Muscle layer of colon (tissue), 2 donors: ENCODE measurements around the gene GCM1.

Source experiments
- H3K27ac ChIP-seq: one replicate; pipeline ENCODE4 v1.7.0; 2013; ENCODE audit warnings: low read depth, mild to moderate bottlenecking, low read length, moderate library complexity
- H3K27me3 ChIP-seq, 2 donors: one replicate each; pipeline ENCODE4 v1.7.0; 2013; ENCODE audit warnings: low read length in 2 of 2, mild to moderate bottlenecking in 2 of 2; ENCODE audit not compliant: insufficient read depth in 2 of 2, control insufficient read depth in 1 of 2
- H3K36me3 ChIP-seq: one replicate; pipeline ENCODE4 v1.7.0; 2013; ENCODE audit warnings: mild to moderate bottlenecking, low read length; ENCODE audit not compliant: insufficient read depth
- H3K4me1 ChIP-seq: one replicate; pipeline ENCODE4 v1.7.0; 2013; ENCODE audit warnings: mild to moderate bottlenecking, low read length; ENCODE audit not compliant: insufficient read depth
- H3K4me3 ChIP-seq, 2 donors: one replicate each; pipeline ENCODE4 v1.7.0; 2013; ENCODE audit warnings: low read length in 2 of 2, low read depth in 1 of 2, mild to moderate bottlenecking in 1 of 2, moderate library complexity in 1 of 2
- H3K9ac ChIP-seq: one replicate; pipeline ENCODE4 v1.7.0; 2013; ENCODE audit warnings: low read length
- H3K9me3 ChIP-seq: one replicate; pipeline ENCODE4 v1.7.0; 2013; ENCODE audit warnings: mild to moderate bottlenecking, low read length
- donor health status: abdominal sarcoma.
- donor health status: Adenocarcinoma of cecum.

Gene GCM1, protein sequence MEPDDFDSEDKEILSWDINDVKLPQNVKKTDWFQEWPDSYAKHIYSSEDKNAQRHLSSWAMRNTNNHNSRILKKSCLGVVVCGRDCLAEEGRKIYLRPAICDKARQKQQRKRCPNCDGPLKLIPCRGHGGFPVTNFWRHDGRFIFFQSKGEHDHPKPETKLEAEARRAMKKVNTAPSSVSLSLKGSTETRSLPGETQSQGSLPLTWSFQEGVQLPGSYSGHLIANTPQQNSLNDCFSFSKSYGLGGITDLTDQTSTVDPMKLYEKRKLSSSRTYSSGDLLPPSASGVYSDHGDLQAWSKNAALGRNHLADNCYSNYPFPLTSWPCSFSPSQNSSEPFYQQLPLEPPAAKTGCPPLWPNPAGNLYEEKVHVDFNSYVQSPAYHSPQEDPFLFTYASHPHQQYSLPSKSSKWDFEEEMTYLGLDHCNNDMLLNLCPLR

DNA sequence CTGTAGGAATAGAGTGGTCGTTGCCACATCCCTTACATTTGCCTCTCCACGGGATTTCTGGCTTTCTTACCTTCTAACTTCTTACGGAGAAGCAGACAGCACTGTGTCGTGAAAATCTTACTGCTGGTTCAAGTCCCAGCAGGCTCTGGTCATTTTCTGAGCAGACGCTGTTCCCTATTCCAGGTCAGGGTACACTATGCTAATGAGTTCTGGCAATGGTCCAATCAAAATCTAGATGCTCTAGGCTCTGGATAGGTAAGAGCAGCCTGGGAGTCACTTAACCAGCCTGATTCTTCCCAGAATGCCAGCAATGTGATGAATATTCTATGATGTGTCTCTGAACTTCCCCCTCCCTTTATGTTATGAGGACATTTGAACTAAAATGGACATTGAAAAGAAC, at the start of gene GCM1:
Gene GCM1 (minus strand): TSS at position 158 of the 400 bp plus-strand sequence. CDS start 3,209 bp downstream, outside the sequence.
- no peaks in the 10 kb centered on the region for H3K27me3 ChIP-seq
- no peaks in the 10 kb centered on the region for H3K9me3 ChIP-seq
- no peak within 1 kb of the TSS for H3K27ac ChIP-seq
- H3K4me3 ChIP-seq = no peak within 1 kb of the TSS
- no peaks in the 10 kb centered on the region for H3K36me3 ChIP-seq
- no peak within 1 kb of the TSS for H3K9ac ChIP-seq
- H3K4me1 ChIP-seq = peaks cover 17% of the 10 kb centered on the region

DNA sequence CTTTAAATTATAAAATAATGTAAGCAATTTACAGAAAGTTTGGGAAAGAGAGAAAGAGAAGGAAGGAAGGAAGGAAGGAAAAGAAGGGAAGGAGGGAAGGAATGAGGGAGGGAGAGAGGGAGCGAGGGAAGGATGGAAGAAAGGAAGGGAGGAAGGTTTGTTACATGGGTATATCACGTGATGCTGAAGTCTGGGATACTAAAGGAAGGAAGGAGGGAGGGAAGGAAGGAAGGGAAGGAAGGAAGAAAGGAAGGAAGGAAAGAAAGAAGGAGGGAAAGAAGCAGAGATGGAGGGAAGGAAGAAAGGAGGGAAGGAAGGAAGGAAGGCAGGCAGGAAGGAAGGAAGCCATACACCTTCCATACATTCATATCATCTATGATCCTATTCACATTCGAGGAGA, 48.9 kb upstream of the GCM1 start:
- Histone ChIP-seq H3K4me1 (no peaks in the 10 kb centered on the region), H3K4me3 (no peak overlapping the region), H3K27ac (no peak overlapping the region), H3K9me3 (no peaks in the 10 kb centered on the region), H3K9ac (no peak overlapping the region), H3K36me3 (no peaks in the 10 kb centered on the region), H3K27me3 (no peaks in the 10 kb centered on the region)

DNA sequence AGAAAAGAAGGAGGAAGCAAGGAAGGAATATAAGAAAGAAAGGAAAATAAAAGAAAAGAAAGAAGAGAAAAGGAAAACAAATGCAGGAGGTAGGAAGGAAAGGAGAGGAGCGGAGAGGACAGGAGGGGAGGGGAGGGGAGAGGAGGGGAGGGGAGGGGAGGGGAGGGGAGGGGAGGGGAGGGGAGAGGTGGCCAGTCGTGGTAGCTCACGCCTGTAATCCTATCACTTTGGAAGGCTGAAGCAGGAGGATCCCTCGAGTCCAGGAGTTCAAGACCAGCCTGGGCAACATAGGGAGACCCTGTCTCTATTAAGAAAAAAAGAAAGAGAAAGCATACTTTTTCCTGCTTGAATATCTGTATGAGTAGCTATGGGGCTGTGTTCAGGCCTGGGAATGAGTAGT, 46.4 kb upstream of the GCM1 start:
- H3K4me1 ChIP-seq = no peaks in the 10 kb centered on the region
- H3K36me3 ChIP-seq = no peaks in the 10 kb centered on the region
- no peak overlapping the region for H3K27ac ChIP-seq
- no peak overlapping the region for H3K4me3 ChIP-seq
- H3K9ac ChIP-seq = no peak overlapping the region
- no peaks in the 10 kb centered on the region for H3K27me3 ChIP-seq
- no peaks in the 10 kb centered on the region for H3K9me3 ChIP-seq

DNA sequence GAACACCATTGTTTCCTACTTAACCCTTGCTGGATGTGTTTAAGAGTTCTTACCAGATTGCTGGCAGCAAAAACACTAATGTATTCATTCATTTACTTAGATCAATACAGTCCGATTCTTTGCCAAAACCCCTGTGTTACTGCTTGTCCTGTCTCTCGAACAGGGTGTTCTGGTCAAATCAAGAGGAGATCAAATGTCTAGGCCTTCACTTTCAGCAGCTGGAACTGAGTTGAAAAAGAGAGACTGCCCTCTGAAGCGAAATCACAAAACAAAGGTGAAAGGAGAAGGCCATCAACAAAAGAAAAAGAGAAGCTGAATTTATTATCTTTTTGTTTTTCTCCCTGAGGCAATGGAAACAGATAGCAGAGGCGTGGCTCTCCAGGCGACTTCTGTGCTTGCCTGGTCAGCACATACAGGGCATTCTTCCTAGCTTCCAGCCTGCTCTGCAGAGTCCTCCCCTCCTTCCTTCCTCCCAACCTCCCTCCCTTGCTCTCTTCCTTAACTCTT, 44.1 kb upstream of the GCM1 start:
- no peaks in the 10 kb centered on the region for H3K36me3 ChIP-seq
- no peak overlapping the region for H3K4me3 ChIP-seq
- no peaks in the 10 kb centered on the region for H3K27me3 ChIP-seq
- no peak overlapping the region for H3K9ac ChIP-seq
- H3K9me3 ChIP-seq = no peaks in the 10 kb centered on the region
- H3K4me1 ChIP-seq = no peaks in the 10 kb centered on the region
- no peak overlapping the region for H3K27ac ChIP-seq

DNA sequence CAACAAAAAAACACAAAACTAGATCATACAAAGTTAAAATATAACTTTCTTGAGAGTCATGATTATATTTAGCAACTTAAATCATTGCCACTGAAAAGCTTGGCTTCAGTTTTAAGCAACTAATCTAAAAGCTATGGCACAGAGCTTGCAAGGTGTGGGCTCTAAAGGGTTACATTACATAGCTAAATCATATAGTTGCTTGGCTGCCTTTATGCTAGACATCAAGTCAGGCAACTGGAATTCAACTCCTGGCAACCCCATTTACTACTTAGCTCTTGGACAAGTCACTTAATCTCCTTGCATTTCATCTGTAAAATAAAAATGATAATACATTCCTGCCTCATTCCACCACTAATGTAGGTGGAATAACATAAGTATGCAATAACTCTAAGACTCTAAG, 40.9 kb upstream of the GCM1 start:
- Histone ChIP-seq H3K27ac (no peak overlapping the region), H3K9ac (no peak overlapping the region), H3K36me3 (no peaks in the 10 kb centered on the region), H3K4me3 (no peak overlapping the region), H3K9me3 (no peaks in the 10 kb centered on the region), H3K4me1 (no peaks in the 10 kb centered on the region), H3K27me3 (no peaks in the 10 kb centered on the region)

DNA sequence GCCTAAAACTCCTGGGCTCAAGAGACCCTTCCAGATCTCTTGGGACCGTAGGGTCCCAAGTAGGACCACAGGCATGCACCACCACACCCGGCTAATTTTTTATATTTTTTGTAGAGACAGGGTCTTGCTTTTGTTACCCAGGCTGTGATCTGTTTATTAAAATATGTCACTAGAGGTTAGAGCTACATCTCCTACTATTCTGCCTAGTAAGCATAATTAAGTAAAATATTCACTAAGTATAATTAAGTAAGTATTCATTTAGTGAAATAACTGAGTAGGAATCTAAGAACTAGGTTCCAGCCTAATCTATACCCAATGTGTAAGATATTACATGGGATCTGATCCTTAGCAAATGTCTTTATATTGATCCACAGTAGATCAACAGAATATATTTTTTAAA, 40.2 kb upstream of the GCM1 start:
- Histone ChIP-seq H3K27ac (no peak overlapping the region), H3K9ac (no peak overlapping the region), H3K36me3 (no peaks in the 10 kb centered on the region), H3K27me3 (no peaks in the 10 kb centered on the region), H3K4me3 (no peak overlapping the region), H3K9me3 (no peaks in the 10 kb centered on the region), H3K4me1 (no peaks in the 10 kb centered on the region)

DNA sequence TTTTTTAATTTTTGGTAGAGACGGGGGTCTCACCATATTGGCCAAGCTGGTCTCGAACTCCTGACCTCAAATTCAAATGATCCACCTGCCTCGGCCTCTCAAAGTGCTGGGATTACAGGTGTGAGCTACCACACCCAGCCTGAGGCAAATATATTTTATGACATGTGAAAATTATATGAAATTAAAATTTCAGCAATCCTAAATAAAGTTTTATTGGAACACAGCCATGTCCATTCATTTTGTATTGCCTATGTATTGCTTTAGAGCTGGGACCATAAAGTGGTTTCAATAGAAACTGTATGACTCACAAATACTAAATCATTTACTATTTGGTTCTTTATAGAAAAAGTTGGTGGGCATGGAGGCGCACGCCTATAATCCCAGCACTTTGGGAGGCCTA, 32.0 kb upstream of the GCM1 start:
- no peaks in the 10 kb centered on the region for H3K27me3 ChIP-seq
- H3K9ac ChIP-seq = no peak overlapping the region
- H3K4me1 ChIP-seq = no peaks in the 10 kb centered on the region
- no peaks in the 10 kb centered on the region for H3K36me3 ChIP-seq
- no peak overlapping the region for H3K4me3 ChIP-seq
- H3K9me3 ChIP-seq = no peaks in the 10 kb centered on the region
- no peak overlapping the region for H3K27ac ChIP-seq

DNA sequence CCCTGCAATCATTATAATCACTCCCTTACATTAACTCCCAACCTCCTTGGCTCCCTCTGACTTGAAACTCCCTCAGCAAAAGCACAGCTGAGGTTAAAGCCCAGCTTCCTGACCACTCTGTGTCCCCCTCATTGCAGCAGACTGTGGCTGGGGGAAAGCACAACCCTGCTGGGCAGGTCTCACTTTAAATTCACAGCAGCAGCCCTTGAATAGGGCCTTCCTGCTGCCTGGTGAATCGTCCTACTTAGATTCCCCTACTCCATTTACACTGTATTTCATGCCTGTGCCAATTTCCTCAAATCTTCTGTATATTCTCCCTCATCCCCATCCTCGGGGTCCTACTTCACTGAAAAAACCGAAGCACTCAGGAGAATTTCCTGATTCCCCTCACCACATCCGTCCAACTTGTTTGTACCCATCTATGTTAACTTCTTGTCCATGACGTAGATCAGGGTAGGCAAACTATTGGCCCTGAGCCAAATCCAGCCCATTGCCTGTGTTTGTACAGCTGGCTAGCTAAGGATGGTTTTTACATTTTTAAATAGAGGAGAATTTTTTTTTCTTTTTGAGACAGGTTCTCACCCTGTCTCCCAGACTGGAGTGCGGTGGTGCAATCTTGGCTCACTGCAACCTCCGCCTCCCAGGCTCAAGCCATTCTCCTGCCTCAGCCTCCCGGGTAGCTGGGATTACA, 31.5 kb upstream of the GCM1 start:
- H3K9ac ChIP-seq = no peak overlapping the region
- no peak overlapping the region for H3K4me3 ChIP-seq
- no peaks in the 10 kb centered on the region for H3K4me1 ChIP-seq
- H3K9me3 ChIP-seq = no peaks in the 10 kb centered on the region
- H3K27me3 ChIP-seq = no peaks in the 10 kb centered on the region
- no peaks in the 10 kb centered on the region for H3K36me3 ChIP-seq
- H3K27ac ChIP-seq = no peak overlapping the region

DNA sequence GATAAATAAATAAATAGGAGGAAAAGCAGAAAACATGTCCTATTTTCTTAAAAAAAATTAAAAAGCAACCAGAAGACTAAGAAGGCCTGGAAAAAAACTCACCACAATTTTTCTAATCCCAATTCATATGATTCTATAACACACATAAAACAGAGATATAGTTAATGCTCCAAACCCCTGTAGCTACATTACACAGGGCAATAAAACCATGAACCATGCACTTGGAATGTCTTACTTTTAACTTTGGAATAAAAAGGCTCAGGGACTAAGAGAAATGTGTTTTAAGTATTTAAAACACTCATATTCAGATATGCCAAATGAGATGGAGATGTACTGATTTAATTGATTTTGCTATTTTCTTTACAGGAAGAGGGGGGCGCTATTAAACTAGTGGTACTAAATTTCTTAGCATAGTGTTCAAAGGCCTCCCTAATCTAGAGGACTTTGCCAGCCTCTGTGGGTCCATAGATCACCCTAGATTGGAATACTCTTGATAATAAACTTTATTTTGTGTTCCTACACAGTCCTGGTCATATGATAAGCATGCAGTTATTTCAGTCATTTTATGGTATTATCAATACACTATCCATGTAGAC, 30.3 kb upstream of the GCM1 start:
- Histone ChIP-seq H3K9me3 (no peaks in the 10 kb centered on the region), H3K4me1 (no peaks in the 10 kb centered on the region), H3K4me3 (no peak overlapping the region), H3K36me3 (no peaks in the 10 kb centered on the region), H3K9ac (no peak overlapping the region), H3K27ac (no peak overlapping the region), H3K27me3 (no peaks in the 10 kb centered on the region)

DNA sequence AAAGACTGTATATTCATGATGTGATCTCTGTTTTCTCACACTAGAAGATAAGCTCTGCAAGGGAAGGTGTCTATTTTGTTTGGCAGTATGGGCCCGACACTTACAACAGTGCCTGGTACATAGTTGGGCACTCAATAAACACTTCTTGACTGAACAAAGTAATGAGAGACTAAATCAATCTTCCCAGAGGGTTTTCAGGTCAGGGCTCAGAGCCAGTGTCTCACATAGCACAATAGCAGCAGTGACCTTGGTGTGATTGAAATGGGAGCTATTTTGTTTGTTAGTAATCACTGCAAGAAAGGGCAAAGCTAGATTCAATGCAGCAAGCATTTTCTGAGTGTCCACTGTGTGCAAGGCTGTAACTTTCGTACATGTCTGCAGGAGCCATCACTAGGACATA, 26.4 kb upstream of the GCM1 start:
- H3K4me1 ChIP-seq = no peaks in the 10 kb centered on the region
- no peaks in the 10 kb centered on the region for H3K27me3 ChIP-seq
- no peak overlapping the region for H3K4me3 ChIP-seq
- H3K27ac ChIP-seq = no peak overlapping the region
- no peak overlapping the region for H3K9ac ChIP-seq
- H3K36me3 ChIP-seq = no peaks in the 10 kb centered on the region
- no peaks in the 10 kb centered on the region for H3K9me3 ChIP-seq

DNA sequence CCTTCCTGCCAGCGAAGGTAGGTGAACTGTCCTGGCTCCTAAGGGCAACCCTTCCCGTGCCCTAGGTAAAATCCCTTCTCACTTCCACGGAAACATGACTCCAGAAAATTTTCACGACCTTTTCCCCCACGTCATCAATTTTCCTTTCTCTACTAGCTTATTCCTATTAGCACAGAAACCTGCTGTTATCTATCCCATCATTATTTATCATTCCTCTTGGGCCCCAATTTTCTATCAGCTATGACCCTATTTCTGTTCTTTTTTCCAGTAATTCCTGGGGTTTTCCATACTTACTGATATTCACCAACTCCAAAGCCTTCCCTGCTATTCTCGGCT, 23.8 kb upstream of the GCM1 start:
- Histone ChIP-seq H3K4me3 (no peak overlapping the region), H3K27me3 (no peaks in the 10 kb centered on the region), H3K9ac (no peak overlapping the region), H3K27ac (no peak overlapping the region), H3K4me1 (no peaks in the 10 kb centered on the region), H3K9me3 (no peaks in the 10 kb centered on the region), H3K36me3 (no peaks in the 10 kb centered on the region)
